IMR-90 (cell line): ENCODE results near the gene DDX27.

ENCODE experiments used
- BHLHE40 ChIP-seq: fragments of 150-350 bp; IDR thresholded peaks from 2 replicates; pipeline ENCODE4 v1.6.1; 2016; ENCODE audit warnings: mild to moderate bottlenecking, low read depth, low read length
- CEBPB ChIP-seq: IDR thresholded peaks from 2 replicates; pipeline ENCODE4 v1.6.1; 2012; ENCODE audit warnings: low read depth, low read length, improper control_type of control experiment
- CTCF ChIP-seq: conservative IDR thresholded peaks from 2 replicates; pipeline ENCODE4 v1.5.1; 2012; ENCODE audit warnings: mild to moderate bottlenecking, low read depth, low read length, improper control_type of control experiment
- MXI1 ChIP-seq: IDR thresholded peaks from 2 replicates; pipeline ENCODE4 v1.6.1; 2012; ENCODE audit warnings: low read depth, mild to moderate bottlenecking, low read length, moderate library complexity, borderline replicate concordance
- POLR2A ChIP-seq: IDR thresholded peaks from 2 replicates; pipeline ENCODE4 v1.6.1; 2012; ENCODE audit warnings: mild to moderate bottlenecking, low read depth, low read length
- RCOR1 ChIP-seq: IDR thresholded peaks from 2 replicates; pipeline ENCODE4 v1.6.1; 2012; ENCODE audit warnings: mild to moderate bottlenecking, low read length, improper control_type of control experiment; ENCODE audit not compliant: insufficient replicate concordance
- RFX5 ChIP-seq: IDR thresholded peaks from 2 replicates; pipeline ENCODE4 v1.8.0; 2012; ENCODE audit warnings: low read depth, mild to moderate bottlenecking, low read length, moderate library complexity
- SMC3 ChIP-seq: fragments of 150-350 bp; IDR thresholded peaks from 2 replicates; pipeline ENCODE4 v1.6.1; 2016; ENCODE audit warnings: low read depth, mild to moderate bottlenecking, antibody characterized with exemption, low read length, moderate library complexity

- TF ChIP-seq POLR2A (no peak), RFX5 (no peak), CTCF (no peak), BHLHE40 (no peak), CEBPB (no peak), RCOR1 (no peak), SMC3 (no peak), MXI1 (no peak)
These were observed 69.8 kb downstream of the DDX27 start for GRCh38 chr20:49288784-49289696.
